ENCODE data around the gene KSR2. TPM values are rescaled to one million over a fixed set of nuclear protein-coding genes. Genes with fewer than 3 reads are reported as not detected.

Gene KSR2
- total RNA-seq, 2 experiments from 2014 or later = not detected

DNA sequence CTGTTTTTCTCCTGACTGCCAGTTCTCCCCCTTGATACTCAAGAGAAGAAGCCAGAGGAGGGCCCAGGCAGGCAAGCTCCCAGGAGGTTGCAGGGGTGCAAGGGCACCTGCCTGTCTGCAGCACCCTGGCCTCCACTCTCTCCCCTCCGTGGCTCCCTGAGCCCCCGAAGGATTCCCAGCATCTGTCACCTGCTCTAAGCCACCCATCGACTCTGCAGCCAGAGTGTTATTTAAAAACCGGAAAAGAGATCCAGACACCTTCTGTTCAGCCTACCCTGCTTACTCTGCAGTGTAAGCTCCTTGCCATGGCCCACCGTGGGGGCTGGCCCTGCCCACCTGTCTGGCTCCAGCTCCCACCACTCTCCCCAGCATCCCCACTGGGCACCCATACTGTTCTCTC is 121.4 kb downstream of the KSR2 start:
- Mint-ChIP-seq H3K9me3 (ENCODE audit: insufficient read depth) (no peaks in the 10 kb centered on the region), H3K4me3 (no peak overlapping the region), H3K36me3 (ENCODE audit: low read depth) (no peaks in the 10 kb centered on the region), H3K27ac (no peak overlapping the region), H3K4me1 (ENCODE audit: low read depth) (no peaks in the 10 kb centered on the region), H3K27me3 (ENCODE audit: low read depth) (peaks cover 5% of the 10 kb centered on the region)
- ChIA-PET POLR2A (no interaction called here), CTCF (no interaction called here)
- no peak for ATAC-seq
- DNase-seq = no peak

DNA sequence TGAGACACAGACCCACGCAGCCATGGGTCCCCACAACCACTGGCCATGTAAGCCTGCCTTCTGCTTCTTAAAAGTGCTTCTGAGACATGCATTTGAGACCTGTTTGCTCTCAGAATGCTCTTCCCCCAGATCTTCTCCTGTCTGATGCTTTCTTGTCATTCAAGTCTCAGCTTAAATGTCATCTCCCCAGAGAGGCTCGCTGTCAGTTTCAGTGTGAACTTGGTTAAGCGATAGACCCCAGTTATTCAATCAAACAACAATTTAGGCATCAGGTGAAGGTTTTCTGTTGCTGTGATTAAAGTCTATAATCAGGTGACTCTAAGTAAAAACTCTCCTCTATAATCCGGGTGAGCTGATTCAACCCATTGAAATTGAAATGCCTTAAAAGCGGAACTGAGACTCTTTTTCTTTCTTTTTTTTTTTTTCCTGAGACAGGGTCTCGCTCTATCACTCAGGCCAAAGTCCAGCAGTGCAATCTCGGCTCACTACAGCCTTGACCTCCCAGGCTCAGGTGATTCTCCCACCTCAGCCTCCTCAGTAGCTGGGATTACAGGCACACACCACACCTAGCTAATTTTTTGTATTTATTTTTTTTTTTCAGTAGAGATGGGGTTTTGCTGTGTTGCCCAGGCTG is 123.4 kb downstream of the KSR2 start:
- Mint-ChIP-seq H3K27me3 (ENCODE audit: low read depth) (peaks cover 5% of the 10 kb centered on the region), H3K27ac (no peak overlapping the region), H3K36me3 (ENCODE audit: low read depth) (no peaks in the 10 kb centered on the region), H3K9me3 (ENCODE audit: insufficient read depth) (no peaks in the 10 kb centered on the region), H3K4me1 (ENCODE audit: low read depth) (no peaks in the 10 kb centered on the region), H3K4me3 (no peak overlapping the region)
- CTCF ChIA-PET = interaction anchor here (1.2 kb wide), 1 partner anchor 8 kb away, joined by 3 read pairs; no protein-coding TSS in a partner anchor
- DNase-seq (no peak), ATAC-seq (no peak)
- POLR2A ChIA-PET = no interaction called here

DNA sequence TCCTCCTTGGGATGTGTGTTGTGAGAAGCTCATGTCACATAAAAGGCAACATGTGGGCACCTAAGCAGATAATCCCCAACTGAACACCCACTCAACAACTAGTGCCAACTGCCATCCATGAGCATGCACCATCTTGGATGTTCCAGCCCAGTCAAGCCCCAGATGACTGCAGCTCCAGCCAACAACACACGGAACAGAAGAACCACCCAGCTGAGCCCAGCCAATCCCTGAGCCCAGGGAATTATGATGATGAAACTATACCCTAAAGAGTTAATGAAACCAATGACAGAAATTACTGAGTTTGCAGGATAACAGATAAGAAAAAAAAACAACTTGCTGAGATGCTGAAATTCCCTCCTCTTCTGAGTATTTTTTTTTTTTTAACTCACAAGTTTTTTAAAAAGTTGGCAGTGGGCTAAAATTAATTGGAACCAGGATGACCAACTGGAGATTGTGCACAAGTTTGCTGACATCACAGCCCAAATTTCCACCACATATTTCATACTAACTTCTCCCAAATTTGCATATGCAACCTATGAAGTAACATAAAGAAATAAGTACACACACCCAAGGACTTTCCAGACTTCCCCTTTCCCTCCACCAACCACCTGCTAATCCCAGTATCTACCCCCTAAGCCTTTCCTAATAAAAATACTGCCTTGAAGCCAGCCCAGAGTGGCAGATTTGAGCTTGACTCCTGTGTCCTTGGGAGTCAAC is 124.5 kb downstream of the KSR2 start:
- POLR2A ChIA-PET = no interaction called here
- DNase-seq = no peak
- no peak for ATAC-seq
- Mint-ChIP-seq H3K36me3 (ENCODE audit: low read depth) (no peaks in the 10 kb centered on the region), H3K9me3 (ENCODE audit: insufficient read depth) (no peaks in the 10 kb centered on the region), H3K27me3 (ENCODE audit: low read depth) (peaks cover 5% of the 10 kb centered on the region), H3K27ac (no peak overlapping the region), H3K4me1 (ENCODE audit: low read depth) (no peaks in the 10 kb centered on the region), H3K4me3 (no peak overlapping the region)
- CTCF ChIA-PET = interaction anchor here (1.3 kb wide), 1 partner anchor 11 kb away, joined by 3 read pairs; no protein-coding TSS in a partner anchor

DNA sequence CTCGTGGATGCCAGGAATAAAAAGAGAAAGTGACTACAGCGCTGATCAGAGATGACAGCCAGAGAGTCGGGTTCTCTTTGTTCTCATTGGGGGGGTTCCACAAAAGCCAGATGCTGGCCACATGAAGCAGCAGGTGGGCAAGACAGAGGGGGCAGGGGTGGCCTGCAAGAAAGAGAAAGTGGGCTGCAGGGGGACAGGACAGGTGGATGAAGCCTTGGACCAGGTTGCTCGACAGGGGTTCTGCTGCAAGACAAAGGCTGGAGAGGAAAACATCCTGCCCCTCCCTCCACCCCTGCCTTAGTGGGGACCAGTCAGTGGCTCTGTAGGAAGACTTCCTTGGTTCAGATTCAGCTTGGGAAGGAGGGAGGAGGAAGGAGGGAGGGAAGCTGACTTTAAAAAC is 126.2 kb downstream of the KSR2 start:
- Mint-ChIP-seq H3K27me3 (ENCODE audit: low read depth) (peaks cover 2% of the 10 kb centered on the region), H3K9me3 (ENCODE audit: insufficient read depth) (no peaks in the 10 kb centered on the region), H3K27ac (no peak overlapping the region), H3K4me1 (ENCODE audit: low read depth) (no peaks in the 10 kb centered on the region), H3K4me3 (no peak overlapping the region), H3K36me3 (ENCODE audit: low read depth) (no peaks in the 10 kb centered on the region)
- ChIA-PET POLR2A (no interaction called here), CTCF (no interaction called here)
- DNase-seq (no peak), ATAC-seq (no peak)

DNA sequence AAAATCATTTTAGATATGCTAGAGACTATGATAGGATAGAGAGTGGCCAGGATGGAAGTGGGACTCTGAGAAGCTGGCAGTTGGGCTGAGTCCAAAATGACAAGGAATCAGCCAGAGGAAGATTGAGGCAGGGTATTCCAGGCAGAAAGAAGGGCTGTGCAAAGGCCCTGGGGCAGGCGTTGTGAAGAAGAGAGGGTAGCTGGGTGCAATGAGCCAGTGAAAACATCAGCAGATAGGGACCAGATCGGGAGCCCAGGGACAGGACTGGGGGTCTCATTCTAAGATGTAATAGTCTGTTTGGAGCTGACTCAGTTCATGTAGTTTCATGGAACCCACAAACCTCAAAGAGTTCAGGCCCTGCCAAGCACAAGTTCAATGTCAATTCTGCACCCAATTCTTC is 126.6 kb downstream of the KSR2 start:
- POLR2A ChIA-PET = no interaction called here
- Mint-ChIP-seq H3K36me3 (ENCODE audit: low read depth) (no peaks in the 10 kb centered on the region), H3K27ac (no peak overlapping the region), H3K4me3 (no peak overlapping the region), H3K9me3 (ENCODE audit: insufficient read depth) (no peaks in the 10 kb centered on the region), H3K4me1 (ENCODE audit: low read depth) (no peaks in the 10 kb centered on the region), H3K27me3 (ENCODE audit: low read depth) (peaks cover 2% of the 10 kb centered on the region)
- CTCF ChIA-PET = no interaction called here
- ATAC-seq (no peak), DNase-seq (no peak)

DNA sequence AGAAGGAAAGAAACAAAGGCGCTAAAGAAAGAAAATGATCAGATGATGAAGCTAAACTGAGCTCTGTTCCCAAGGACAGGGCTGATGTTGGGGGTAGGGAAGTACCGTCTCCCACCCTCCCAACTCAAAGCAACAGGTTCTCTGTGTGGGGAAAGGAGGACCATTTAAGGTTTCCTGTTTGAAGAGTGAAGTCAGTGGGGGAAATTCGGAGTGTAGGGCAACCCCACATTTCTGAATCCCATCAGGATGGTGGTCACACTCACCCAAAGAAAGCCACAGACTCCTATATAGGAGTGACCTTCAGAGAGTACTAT is 131.1 kb downstream of the KSR2 start:
- H3K27me3 Mint-ChIP-seq (ENCODE audit: low read depth) = no peaks in the 10 kb centered on the region
- DNase-seq (no peak), ATAC-seq (no peak)
- CTCF ChIA-PET = interaction anchor here (0.8 to 3.6 kb wide), 16 partner anchors 8 to 625 kb away, joined by 3 to 30 read pairs (median 4); partner anchors contain the start of gene NOS1
- H3K27ac Mint-ChIP-seq = no peak overlapping the region
- POLR2A ChIA-PET = no interaction called here
- no peak overlapping the region for H3K4me3 Mint-ChIP-seq
- H3K4me1 Mint-ChIP-seq (ENCODE audit: low read depth) = no peaks in the 10 kb centered on the region
- H3K36me3 Mint-ChIP-seq (ENCODE audit: low read depth) = no peaks in the 10 kb centered on the region
- H3K9me3 Mint-ChIP-seq (ENCODE audit: insufficient read depth) = no peaks in the 10 kb centered on the region

DNA sequence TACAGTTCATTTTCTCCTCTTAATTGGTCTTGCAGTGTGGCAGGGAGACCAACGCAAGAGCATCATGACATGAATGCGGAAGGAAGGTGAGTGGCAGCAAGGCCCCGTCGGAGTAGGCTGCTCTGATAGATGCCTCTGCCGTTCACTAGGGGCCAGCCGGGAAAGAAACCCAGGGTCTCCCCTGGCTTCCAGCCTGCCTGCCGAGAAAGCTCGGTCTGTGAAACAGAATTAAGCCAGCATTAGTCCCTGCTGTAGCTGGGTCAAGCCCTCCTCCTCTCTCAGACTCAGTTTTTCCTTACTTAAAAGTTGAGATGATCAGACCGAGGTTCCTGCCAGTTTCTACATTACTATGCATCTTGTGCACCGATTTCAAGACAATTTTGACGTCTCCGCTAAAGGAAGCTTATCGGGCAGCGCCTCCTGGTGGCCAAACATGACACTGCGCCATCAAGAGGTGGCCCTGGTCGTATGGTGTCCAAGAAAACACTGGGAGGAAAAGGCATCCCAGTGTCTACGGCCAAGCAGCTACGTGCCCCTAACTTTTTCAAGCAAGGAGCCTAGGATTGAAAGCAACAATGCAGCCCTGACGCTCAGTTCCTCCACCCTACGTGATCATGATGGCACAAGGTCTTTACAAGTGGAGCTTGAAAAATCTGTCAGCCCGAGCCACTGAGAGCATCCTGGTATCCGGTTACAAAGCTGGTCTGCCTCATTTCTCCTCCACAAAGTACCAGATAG is 131.6 kb downstream of the KSR2 start:
- ChIA-PET CTCF (interaction anchor here (0.6 to 3.6 kb wide), 18 partner anchors 8 to 624 kb away, joined by 3 to 30 read pairs (median 4); partner anchors contain the start of gene NOS1), POLR2A (no interaction called here)
- Mint-ChIP-seq H3K4me3 (no peak overlapping the region), H3K27ac (no peak overlapping the region), H3K36me3 (ENCODE audit: low read depth) (no peaks in the 10 kb centered on the region), H3K4me1 (ENCODE audit: low read depth) (no peaks in the 10 kb centered on the region), H3K27me3 (ENCODE audit: low read depth) (no peaks in the 10 kb centered on the region), H3K9me3 (ENCODE audit: insufficient read depth) (no peaks in the 10 kb centered on the region)
- ATAC-seq (peak; percentile 77), DNase-seq (peak; percentile 81)

DNA sequence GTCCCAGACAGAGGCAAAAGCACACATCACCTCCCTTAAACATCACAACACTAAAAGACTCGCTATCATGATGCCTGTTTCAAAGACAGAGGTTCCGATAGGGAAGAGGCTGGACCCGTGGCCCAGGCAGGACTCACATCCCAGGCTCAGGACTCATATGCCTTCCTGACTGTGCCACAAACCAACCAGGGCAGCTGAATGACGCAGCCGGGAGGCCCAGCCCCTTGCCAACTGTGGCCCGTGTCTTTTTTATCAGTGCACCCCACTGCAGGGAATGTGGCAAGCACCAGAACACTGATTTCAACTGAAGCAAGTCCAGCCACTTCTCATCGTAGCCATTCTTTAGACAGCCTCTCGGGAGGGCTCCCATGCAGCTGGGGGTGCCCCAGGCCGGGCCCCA is 132.3 kb downstream of the KSR2 start:
- Mint-ChIP-seq H3K4me1 (ENCODE audit: low read depth) (no peaks in the 10 kb centered on the region), H3K27me3 (ENCODE audit: low read depth) (no peaks in the 10 kb centered on the region), H3K4me3 (no peak overlapping the region), H3K9me3 (ENCODE audit: insufficient read depth) (no peaks in the 10 kb centered on the region), H3K36me3 (ENCODE audit: low read depth) (no peaks in the 10 kb centered on the region), H3K27ac (no peak overlapping the region)
- DNase-seq (no peak), ATAC-seq (no peak)
- POLR2A ChIA-PET = no interaction called here
- CTCF ChIA-PET = interaction anchor here (0.8 to 3.6 kb wide), 7 partner anchors 14 to 624 kb away, joined by 3 to 30 read pairs (median 6); no protein-coding TSS in a partner anchor

DNA sequence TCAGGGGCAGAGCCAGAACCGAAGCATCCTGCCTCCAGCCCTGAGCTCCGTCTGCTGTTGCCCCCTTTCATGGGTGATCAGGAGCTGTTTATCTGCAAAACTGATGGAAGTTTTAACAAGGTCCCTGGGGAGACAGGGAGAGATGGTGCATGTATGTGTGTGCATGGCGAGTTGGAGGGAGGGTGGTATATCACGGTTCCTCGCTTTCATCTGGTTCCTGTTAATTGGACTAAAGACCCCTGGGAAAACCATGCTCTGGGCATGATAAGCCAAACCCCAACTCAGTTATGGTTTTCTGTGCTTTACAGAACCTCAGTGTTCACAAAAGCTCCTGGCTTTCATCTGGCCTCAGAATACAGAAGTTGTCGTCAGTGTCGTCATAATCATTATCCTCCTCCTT is 133.6 kb downstream of the KSR2 start:
- POLR2A ChIA-PET = no interaction called here
- H3K36me3 Mint-ChIP-seq (ENCODE audit: low read depth) = no peaks in the 10 kb centered on the region
- no peak overlapping the region for H3K4me3 Mint-ChIP-seq
- no peaks in the 10 kb centered on the region for H3K4me1 Mint-ChIP-seq (ENCODE audit: low read depth)
- CTCF ChIA-PET = interaction anchor here (1.0 to 1.3 kb wide), 3 partner anchors 15 to 468 kb away, joined by 3 to 5 read pairs (median 3); no protein-coding TSS in a partner anchor
- DNase-seq = no peak
- no peaks in the 10 kb centered on the region for H3K27me3 Mint-ChIP-seq (ENCODE audit: low read depth)
- H3K27ac Mint-ChIP-seq = no peak overlapping the region
- ATAC-seq = no peak
- no peaks in the 10 kb centered on the region for H3K9me3 Mint-ChIP-seq (ENCODE audit: insufficient read depth)

DNA sequence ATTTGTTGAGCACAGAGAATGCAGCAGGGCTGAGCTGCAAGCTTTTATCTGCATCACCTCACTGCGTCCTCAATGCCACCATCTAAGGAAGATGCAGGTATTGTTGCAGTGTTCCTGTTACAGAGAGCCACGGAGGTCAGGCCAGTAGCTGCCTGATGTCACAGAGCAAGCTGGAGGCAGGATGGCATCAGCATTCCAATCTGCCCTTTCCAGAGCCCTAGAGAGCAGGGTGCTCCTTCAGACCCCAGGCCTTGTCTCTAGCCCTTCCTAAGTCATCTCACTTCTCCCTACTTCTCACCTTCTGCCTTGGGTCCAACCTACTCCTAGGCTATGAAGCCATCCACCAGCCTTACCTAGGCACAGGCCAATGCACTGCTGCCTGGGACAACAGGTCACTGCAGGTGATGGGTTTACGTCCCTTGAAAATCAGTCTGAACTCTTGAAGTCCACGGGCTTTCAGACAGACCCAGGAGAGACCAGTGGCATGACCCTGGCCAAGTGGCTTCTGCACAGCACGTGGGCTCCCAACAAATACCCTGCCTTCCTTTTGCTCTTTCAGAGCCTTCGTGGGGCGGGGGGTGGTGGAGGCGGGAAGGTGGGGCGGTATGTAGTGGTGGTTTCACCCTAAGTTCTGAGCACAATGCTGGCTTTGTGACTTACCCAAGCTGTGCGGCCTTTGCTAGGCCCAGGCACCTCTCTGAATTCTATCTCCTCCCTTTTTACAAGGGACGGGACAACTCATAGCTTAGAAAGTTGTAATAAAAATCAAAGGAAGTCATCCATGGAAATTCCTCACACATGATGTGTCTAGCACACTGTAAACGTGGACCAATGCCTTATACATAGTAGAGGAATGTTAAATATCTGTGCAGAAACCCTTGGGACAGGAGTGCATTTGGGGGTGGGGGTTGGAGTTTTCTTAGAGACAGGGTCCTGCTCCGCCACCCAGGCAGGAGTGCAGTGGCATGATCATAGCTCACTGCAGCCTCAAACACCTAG is 136.0 kb downstream of the KSR2 start:
- POLR2A ChIA-PET = no interaction called here
- Mint-ChIP-seq H3K9me3 (ENCODE audit: insufficient read depth) (peaks cover 16% of the 10 kb centered on the region), H3K27ac (no peak overlapping the region), H3K4me1 (ENCODE audit: low read depth) (no peaks in the 10 kb centered on the region), H3K27me3 (ENCODE audit: low read depth) (no peaks in the 10 kb centered on the region), H3K4me3 (no peak overlapping the region), H3K36me3 (ENCODE audit: low read depth) (no peaks in the 10 kb centered on the region)
- DNase-seq (no peak), ATAC-seq (no peak)
- CTCF ChIA-PET = no interaction called here

DNA sequence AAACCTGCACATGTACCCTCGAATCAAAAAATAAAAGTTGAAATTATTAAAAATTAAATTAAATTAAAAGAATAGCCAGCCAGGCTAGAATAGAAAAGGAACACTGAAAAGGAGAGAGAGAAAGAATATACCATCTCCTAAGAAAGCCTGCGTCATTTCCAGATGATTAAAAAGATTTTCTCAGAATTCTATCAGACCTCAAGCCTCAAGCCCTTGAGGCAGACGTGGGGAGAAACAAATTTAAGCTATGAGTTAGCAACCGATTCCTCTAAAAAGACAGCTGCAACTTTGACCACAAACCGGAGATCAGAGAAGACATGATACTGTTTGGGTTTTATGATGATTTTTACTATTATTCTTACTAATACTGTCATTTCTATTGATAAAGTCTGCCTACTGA is 138.3 kb downstream of the KSR2 start:
- Mint-ChIP-seq H3K36me3 (ENCODE audit: low read depth) (no peaks in the 10 kb centered on the region), H3K9me3 (ENCODE audit: insufficient read depth) (peaks cover 16% of the 10 kb centered on the region), H3K4me3 (no peak overlapping the region), H3K27me3 (ENCODE audit: low read depth) (no peaks in the 10 kb centered on the region), H3K4me1 (ENCODE audit: low read depth) (no peaks in the 10 kb centered on the region), H3K27ac (no peak overlapping the region)
- no peak for ATAC-seq
- ChIA-PET CTCF (no interaction called here), POLR2A (no interaction called here)
- no peak for DNase-seq

Data from activated CD8-positive, alpha-beta T cell treated with anti-CD3 and anti-CD28 coated beads, Interleukin-2, amount 10 ng/mL, durations not matched to agents 7 days and 5 days (primary cell).